Dedifferentiated amniotic fluid mesenchymal stem cell (primary cell): ENCODE data around the gene INPP5D.
A peak's percentile ranks its signal among the peaks of the same experiment; 100 is the strongest.
"Not testable (repeated sequence)": the region's sequence is repeated elsewhere in the genome, so short reads cannot be mapped to it uniquely, and the experiment has no call there.

Experiments used
- DNase-seq: peaks from one replicate; pipeline ENCODE4 v3.0.0-alpha.2; 2016; ENCODE audit errors: extremely low spot score

The INPP5D gene

GRCh38 chr2:233093721-233094120 is 33.6 kb downstream of the INPP5D start:
- no peak for DNase-seq

DNA sequence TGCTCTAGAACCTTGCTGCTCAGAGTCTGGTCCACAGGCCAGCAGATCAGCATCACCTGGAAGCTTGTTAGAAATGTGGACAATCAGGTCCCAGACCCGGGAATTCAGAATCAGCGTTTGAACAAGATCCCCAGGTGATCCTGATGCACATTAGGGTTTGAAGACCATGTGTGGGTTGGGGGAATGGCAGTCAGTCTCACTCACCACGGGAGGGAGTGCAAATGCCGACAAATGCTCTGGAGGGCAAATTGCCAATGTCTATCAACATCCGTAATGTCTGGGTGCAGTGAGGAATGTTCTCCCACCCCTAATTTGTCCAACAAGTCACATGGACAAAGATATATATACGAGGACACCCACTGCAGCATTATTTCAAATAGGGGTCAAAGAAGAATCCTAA is 34.5 kb downstream of the INPP5D start:
- DNase-seq: no peak

- DNase-seq: no peak
Measured at GRCh38 chr2:233096006-233096405, 35.9 kb downstream of the INPP5D start.

DNA sequence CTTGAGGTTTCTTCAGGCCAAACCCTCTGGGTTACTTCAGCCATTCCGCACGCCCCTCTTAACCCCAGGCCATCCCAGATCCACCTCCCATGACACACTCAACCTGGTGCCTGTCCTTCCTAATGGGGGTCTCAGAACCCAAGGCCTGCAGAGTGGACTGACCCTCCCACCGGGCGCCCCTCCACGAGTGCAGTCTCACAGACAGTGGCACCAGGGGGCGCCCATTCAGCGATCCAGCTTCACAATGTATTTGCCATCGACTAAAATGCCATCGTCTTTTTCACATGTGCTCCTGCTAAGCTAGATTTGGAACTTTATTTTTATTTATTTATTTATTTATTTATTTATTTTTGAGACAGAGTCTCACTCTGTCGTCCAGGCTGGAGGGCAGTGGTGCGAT is 38.5 kb downstream of the INPP5D start:
- no peak for DNase-seq

DNA sequence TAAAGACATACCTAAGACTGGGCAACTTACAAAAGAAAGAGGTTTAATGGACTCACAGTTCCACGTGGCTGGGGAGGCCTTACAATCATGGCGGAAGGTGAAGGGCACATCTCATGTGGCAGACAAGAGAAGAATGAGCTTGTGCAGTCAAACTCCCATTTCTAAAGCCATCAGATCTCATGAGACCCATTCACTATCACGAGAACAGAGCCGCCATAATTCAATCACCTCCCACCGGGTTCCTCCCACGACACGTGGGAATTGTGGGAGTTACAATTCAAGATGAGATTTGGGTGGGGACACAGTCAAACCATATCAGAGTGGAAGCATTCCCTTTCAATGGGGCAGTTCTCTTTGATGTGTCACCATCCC is 39.7 kb downstream of the INPP5D start:
- DNase-seq: not testable (repeated sequence)

GRCh38 chr2:233100192-233100998 is 40.3 kb downstream of the INPP5D start:
- DNase-seq: no peak

GRCh38 chr2:233101141-233101540 is 41.0 kb downstream of the INPP5D start:
- no peak for DNase-seq

- no peak for DNase-seq
Measured at GRCh38 chr2:233101816-233102215, 41.7 kb downstream of the INPP5D start.

- no peak for DNase-seq
Measured at GRCh38 chr2:233105156-233105895, 45.2 kb downstream of the INPP5D start.

DNA sequence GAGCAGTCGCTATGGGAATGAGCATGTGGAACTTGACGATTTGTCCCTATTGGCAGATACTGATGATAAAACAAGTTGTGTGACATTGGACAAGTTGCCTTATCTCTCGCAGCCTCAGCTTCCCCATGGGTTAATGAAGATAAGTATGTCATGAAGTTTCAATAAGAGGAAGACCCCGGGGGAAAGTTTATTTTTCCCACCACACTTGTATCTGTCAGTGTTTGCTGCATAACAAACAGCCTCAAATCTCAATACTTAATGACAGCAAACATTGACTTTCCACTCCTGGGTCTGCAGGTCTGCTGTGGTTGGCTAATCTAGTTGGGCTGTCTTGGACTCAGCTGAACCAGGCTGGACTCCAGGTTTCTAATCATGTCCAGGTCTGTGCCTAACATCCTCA is 45.8 kb downstream of the INPP5D start:
- no peak for DNase-seq

DNA sequence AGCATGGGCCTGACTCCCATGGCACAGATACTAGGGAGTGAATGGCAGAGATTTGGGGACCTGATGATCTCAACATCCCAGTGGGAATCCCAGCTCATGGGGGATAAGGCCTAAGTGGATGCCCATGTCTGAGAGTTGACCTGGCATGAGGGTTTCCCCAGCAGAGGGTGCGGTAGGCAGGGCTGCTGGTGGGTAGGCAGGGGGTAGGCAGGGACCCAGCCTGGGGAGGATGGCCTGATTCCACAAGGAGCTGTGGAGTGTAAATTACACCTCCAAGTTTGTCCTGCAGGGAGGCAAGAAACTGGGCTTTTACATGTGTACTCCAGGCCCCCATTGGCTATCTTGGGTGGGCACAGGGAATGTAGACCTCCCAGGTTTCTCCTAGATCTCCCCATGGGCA is 46.9 kb downstream of the INPP5D start:
- DNase-seq: no peak

DNA sequence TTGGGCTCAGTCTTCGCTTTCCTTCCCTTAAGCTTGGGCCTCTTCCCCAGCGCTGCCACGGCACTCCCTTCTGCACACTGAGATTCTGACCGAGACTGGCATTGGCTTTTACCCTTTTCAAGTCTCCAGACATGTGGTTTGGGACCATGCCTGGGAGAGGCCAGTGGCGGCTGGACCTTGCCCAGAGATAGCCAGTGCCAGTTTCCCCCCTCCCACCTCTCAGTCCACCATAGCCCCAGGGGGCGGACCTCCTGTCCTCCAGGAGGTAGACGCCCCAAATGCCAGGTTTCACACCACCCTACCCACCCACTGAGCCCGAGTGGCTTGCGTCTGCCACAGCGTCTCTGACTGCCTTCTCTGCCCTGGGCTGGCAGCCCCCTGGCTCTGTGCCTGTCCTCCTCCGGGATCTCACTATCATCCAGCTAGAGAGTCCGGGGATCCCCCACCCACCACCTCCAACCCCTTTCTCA is 47.7 kb downstream of the INPP5D start:
- DNase-seq: no peak

GRCh38 chr2:233108611-233109490 is 48.7 kb downstream of the INPP5D start:
- no peak for DNase-seq

DNA sequence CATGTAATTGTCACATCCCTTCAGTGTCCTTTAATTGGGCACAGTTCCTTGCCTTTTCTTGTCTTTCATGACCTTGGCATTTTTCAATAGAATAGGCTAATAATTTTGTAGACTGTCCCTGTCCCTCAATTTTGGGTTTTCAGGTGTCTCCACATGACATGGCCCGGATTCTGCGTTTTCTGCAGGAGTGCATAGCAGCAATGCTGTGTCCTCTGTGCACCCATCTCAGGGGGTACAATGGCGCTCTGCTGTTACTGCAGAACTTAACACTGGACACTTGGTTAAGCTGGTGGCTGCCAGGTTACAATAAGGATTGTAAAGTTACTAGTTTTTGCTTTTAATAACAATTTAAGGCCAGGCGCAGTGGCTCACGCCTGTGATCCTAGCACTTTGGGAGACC is 51.3 kb downstream of the INPP5D start:
- no peak for DNase-seq

- DNase-seq: no peak
Measured at GRCh38 chr2:233112329-233112728, 52.2 kb downstream of the INPP5D start.

DNA sequence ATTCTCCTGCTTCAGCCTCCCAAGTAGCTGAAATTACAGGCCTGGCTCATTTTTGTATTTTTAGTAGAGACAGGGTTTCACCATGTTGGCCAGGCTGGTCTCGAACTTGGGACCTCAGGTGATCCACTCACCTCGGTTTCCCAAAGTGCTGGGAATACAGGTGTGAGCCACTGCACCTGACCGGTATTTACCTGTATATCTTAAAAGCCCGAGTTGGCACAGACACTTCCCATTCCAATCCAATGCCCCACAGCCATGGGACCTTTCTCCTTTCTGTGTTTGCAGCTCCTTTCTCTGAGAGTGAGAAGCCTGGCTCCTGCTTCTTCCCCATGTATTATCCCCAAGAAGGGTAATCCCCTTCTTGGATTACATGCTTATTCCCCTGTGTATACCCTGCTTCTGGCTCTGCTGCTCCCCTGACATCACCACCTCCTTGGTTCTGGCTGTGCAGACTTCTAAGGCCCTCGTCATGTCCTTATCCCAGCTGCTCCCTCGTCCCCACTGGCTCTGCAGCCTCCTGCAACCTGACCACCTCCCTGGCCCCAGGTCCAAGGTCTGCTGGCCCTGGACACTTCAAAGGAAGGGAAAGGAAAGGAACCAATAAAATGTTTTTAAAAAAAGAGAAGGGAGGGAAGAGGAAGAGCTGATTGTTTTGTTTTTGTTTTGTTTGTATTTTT is 52.8 kb downstream of the INPP5D start:
- no peak for DNase-seq

DNA sequence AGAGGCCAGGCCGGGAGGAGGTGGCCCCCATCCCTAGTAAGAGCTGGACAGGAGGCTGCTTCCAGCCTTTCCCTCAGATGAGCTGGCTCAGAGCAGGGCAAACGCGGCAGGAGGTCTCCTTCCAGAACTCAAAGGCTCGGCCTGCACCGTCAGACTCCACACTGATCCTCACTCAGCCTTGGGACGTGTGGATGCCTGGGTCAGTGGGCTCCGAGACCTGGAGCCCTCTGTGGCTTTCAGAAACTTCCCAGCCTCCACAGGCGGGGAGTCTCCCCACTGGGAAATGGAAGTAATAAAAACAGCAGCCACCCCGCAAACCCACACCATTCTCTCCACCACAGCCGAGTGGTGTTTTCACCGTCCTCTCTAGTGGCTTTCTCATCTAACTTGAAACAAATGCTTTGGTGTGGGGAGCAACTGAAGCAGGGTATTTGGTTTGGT is 54.3 kb downstream of the INPP5D start:
- no peak for DNase-seq

DNA sequence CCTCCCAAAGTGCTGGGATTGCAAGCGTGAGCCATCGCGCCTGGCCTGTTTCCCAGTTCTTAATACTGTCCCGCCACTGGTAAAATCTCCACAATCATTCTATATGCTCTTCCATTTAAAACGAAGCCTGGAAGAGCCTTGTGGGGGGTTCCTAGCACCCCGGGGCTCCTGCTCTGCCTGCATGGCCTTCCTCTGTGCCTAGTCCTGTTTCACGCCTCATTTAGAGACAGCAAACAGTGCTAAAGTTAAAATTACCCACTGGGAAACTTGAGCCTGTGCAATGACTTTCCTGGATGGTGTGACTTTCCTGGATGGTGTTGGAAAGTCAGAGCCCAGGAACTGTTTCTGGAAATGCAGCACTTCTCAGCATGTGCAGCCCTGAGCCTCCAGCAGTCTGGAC is 55.0 kb downstream of the INPP5D start:
- DNase-seq: no peak

- DNase-seq: peak; percentile 28
Measured at GRCh38 chr2:233115741-233116140, 55.6 kb downstream of the INPP5D start.

DNA sequence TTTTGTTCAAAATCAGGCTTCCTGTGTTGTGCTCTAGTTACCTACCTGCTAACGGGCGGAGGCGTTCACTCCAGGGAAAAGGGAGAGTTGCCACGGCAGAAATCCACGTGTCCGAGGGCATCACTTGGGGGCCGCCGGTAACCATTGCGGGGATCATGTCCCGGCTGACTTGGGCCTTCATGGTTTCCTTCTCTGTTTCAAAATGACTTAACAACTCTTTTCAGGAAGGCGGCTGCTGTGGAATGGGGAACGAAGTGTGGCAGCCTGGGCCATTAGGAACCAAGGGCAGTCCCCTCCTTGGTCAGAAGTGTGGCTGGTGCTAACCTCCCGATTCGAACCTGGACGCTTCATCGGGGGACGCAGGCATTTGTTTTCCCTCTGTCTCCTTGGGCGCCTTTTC is 56.8 kb downstream of the INPP5D start:
- no peak for DNase-seq

DNA sequence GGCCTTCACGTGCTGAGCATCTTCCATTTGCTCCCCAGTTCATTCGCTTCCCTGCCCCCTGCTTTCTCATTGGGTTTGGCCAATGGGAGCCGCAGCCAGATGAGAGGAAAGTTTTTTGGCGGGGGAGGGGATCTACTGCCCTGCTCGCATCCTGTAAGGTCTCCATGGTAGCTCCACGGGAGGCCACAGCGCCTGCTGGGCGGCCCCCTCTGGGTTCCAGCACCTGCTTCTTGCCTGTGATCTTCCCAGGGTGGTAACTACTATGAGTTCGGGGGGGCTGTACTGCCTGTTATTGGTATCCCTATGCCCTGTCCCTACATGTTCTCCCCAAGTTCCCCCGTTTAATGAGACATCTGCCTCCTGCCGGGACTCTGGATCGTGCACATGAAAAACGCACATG is 57.2 kb downstream of the INPP5D start:
- no peak for DNase-seq
